Chondrocyte (in vitro differentiated cells): ENCODE measurements around the gene MTOR. TPM values are rescaled to one million over a fixed set of nuclear protein-coding genes. Genes with fewer than 3 reads are reported as not detected.

Experiments used
- DNase-seq: peaks from one replicate; pipeline ENCODE4 v3.0.0; 2021; ENCODE audit warnings: mixed read lengths, low spot score
- H3K27ac Mint-ChIP-seq: one replicate; pipeline ENCODE4 v1.8.0; 2021; ENCODE audit warnings: mild to moderate bottlenecking, moderate library complexity, mixed read lengths; ENCODE audit not compliant: unreplicated experiment
- H3K27me3 Mint-ChIP-seq: 2 replicates; pipeline ENCODE4 v1.8.0; 2021; ENCODE audit warnings: low read depth, mixed read lengths
- H3K36me3 Mint-ChIP-seq: 2 replicates; pipeline ENCODE4 v1.8.0; 2021; ENCODE audit warnings: low read depth, mixed read lengths
- H3K4me1 Mint-ChIP-seq: 2 replicates; pipeline ENCODE4 v1.8.0; 2021; ENCODE audit warnings: low read depth, mild to moderate bottlenecking, mixed read lengths
- H3K4me3 Mint-ChIP-seq: one replicate; pipeline ENCODE4 v1.8.0; 2021; ENCODE audit warnings: mild to moderate bottlenecking, moderate library complexity, mixed read lengths; ENCODE audit not compliant: unreplicated experiment
- H3K9me3 Mint-ChIP-seq: 2 replicates; pipeline ENCODE4 v1.8.0; 2021; ENCODE audit warnings: low read depth, mixed read lengths
- CTCF ChIP-seq: fragments of 200-600 bp; sonication (generic); IDR thresholded peaks from 2 replicates; pipeline ENCODE4 v1.5.0; 2021; ENCODE audit warnings: antibody characterized with exemption, mild to moderate bottlenecking, moderate library complexity
- total RNA-seq: library from RNA; stranded (reverse); gene quantifications from 3 replicates; pipeline ENCODE4 v1.2.1, GENCODE V29; 2021

MTOR gene
- total RNA-seq, 1 donor from 2014 or later = 36.9 TPM

GRCh38 chr1:11193376-11193775, 69.0 kb downstream of the MTOR start:
- H3K36me3 Mint-ChIP-seq = peaks cover 28% of the 10 kb centered on the region
- TF ChIP-seq CTCF = no peak
- no peaks in the 10 kb centered on the region for H3K27me3 Mint-ChIP-seq

GRCh38 chr1:11188858-11189451, 73.4 kb downstream of the MTOR start, which contains the start of gene ANGPTL7:
TSS of gene ANGPTL7 (plus strand) at chr1:11189355. CDS start at chr1:11189580, 225 bp downstream.
- Mint-ChIP-seq H3K4me3 (no peak within 1 kb of the TSS), H3K27me3 (no peaks in the 10 kb centered on the region), H3K27ac (no peak within 1 kb of the TSS), H3K4me1 (peaks cover 3% of the 10 kb centered on the region), H3K36me3 (peaks cover 21% of the 10 kb centered on the region), H3K9me3 (no peaks in the 10 kb centered on the region)
- no peak for TF ChIP-seq CTCF
- DNase-seq = no peak

More at GRCh38 chr1:11193376-11193775, 69.0 kb downstream of the MTOR start:
- DNase-seq = no peak
- H3K4me1 Mint-ChIP-seq = peaks cover 5% of the 10 kb centered on the region
- no peaks in the 10 kb centered on the region for H3K9me3 Mint-ChIP-seq
- no peak overlapping the region for H3K27ac Mint-ChIP-seq
- no peak overlapping the region for H3K4me3 Mint-ChIP-seq

GRCh38 chr1:11188381-11188780, 74.0 kb downstream of the MTOR start:
- DNase-seq = no peak
- H3K9me3 Mint-ChIP-seq = no peaks in the 10 kb centered on the region
- peaks cover 18% of the 10 kb centered on the region for H3K36me3 Mint-ChIP-seq
- TF ChIP-seq CTCF = no peak
- H3K4me1 Mint-ChIP-seq = peaks cover 3% of the 10 kb centered on the region
- H3K4me3 Mint-ChIP-seq = no peak overlapping the region
- H3K27ac Mint-ChIP-seq = no peak overlapping the region
- no peaks in the 10 kb centered on the region for H3K27me3 Mint-ChIP-seq

- Mint-ChIP-seq H3K27ac (no peak overlapping the region), H3K27me3 (no peaks in the 10 kb centered on the region)
Measured at GRCh38 chr1:11187931-11188330, 74.4 kb downstream of the MTOR start.

GRCh38 chr1:11187494-11187893, 74.9 kb downstream of the MTOR start:
- H3K4me1 Mint-ChIP-seq = peaks cover 3% of the 10 kb centered on the region
- no peak for DNase-seq
- no peaks in the 10 kb centered on the region for H3K9me3 Mint-ChIP-seq
- TF ChIP-seq CTCF = no peak
- no peak overlapping the region for H3K4me3 Mint-ChIP-seq
- H3K36me3 Mint-ChIP-seq = peaks cover 17% of the 10 kb centered on the region
- no peak overlapping the region for H3K27ac Mint-ChIP-seq
- H3K27me3 Mint-ChIP-seq = no peaks in the 10 kb centered on the region

More at GRCh38 chr1:11187931-11188330, 74.4 kb downstream of the MTOR start:
- peaks cover 3% of the 10 kb centered on the region for H3K4me1 Mint-ChIP-seq
- H3K9me3 Mint-ChIP-seq = no peaks in the 10 kb centered on the region
- H3K4me3 Mint-ChIP-seq = no peak overlapping the region
- no peak for DNase-seq
- no peak for TF ChIP-seq CTCF
- H3K36me3 Mint-ChIP-seq = peaks cover 16% of the 10 kb centered on the region
